HepG2 (cell line): ENCODE results near the gene GNPNAT1.

Source experiments
- HDAC2 ChIP-seq: sonication (generic); formaldehyde crosslinking; IDR thresholded peaks from 2 replicates; pipeline ENCODE4 v1.4.0; 2020; ENCODE audit warnings: missing genetic modification reagents
- TCF7 ChIP-seq: sonication (generic); IDR thresholded peaks from 2 replicates; pipeline ENCODE4 v1.6.1; 2016; ENCODE audit warnings: antibody characterized with exemption, low read depth
- ZNF24 ChIP-seq: fragments of 450-650 bp; IDR thresholded peaks from 2 replicates; pipeline ENCODE4 v1.6.1; 2017; ENCODE audit warnings: antibody characterized with exemption, mild to moderate bottlenecking
- ZNF607 ChIP-seq: sonication (generic); formaldehyde crosslinking; IDR thresholded peaks from 2 replicates; pipeline ENCODE4 v1.5.1; 2020; ENCODE audit warnings: missing genetic modification reagents, mild to moderate bottlenecking, borderline replicate concordance
- ZNF709 ChIP-seq: sonication (generic); formaldehyde crosslinking; IDR thresholded peaks from 2 replicates; pipeline ENCODE4 v1.5.0; 2020; ENCODE audit warnings: mild to moderate bottlenecking, missing genetic modification reagents

DNA sequence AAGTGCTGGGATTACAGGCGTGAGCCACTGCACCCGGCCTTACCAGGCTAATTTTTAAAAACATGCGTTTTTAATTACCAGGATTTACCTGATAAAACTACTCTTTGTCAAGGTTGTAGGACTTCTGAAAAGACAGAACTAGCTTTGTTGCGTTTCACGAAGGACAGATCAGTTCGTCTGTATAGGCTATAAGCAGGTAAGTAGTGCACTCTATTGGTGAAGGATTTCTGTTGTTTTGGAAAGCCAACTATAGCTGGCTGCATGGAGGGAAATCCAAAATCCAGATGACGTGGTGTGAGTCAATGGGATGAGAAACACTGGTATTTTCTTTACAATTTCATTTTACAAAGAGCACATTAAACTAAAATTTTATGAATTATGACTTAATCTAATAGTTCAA, 14.6 kb downstream of the GNPNAT1 start:
- TF ChIP-seq ZNF24 (no peak), HDAC2 (CRISPR knock-in tag) (no peak), TCF7 (no peak), ZNF709 (CRISPR knock-in tag) (no peak), ZNF607 (CRISPR knock-in tag) (no peak)
